ENCODE data around the gene SYTL1. TPM values are rescaled to one million over a fixed set of nuclear protein-coding genes. Genes with fewer than 3 reads are reported as not detected.

The SYTL1 gene
- total and polyA plus RNA-seq, 9 of the 15 experiments (the other 6 are each of a cell fraction or from before 2014, with no cell fraction given) = 0.04 to 9.3 (median 1.7) TPM

DNA sequence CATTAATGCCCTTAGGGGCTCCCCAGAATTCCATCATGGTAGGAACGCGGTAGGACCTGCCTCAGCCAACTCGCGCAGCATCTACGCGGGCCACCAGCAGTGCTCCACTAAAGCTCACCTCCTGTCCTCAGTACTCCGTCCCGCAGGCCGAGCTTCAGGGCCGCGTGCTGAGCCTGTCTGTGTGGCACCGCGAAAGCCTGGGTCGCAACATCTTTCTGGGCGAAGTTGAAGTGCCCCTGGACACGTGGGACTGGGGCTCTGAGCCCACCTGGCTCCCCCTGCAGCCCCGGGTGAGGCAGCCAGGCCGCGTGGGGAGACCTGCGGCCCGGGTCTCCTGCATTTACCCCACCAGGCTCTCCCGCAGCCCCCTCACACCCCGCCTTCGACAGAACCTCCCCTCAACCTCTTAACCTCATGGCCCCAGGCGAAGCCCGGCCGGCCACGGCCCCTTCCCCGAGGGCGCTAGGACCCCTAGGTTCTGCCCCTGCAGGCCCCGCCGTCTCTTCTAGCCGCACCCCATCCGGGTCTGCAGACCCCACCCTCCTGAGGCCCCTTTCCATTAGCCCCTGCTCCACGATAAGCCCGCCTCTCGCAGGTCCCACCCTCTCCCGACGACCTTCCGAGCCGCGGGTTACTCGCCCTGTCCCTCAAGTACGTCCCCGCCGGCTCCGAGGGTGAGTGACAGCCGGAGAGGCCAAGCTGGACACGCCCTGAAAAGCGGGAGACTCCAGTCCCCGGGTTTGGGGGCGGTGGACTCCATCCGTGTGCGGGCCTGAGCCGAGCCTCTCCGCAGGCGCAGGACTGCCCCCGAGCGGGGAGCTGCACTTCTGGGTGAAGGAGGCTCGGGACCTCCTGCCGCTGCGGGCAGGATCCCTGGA lies 9.1 kb downstream of the SYTL1 start (continued):
- TF ChIP-seq ZBTB7A (IDR thresholded peaks at IDR 0.05; ENCODE audit: borderline replicate concordance, control insufficient read depth, low read depth, low read length) (peak; percentile 57; the same call in 1 of the 2 replicates), ZNF398 (CRISPR knock-in tag; IDR thresholded peaks at IDR 0.05) (no peak), SUPT5H (IDR thresholded peaks at IDR 0.05) (peak; percentile 43; the same call in 1 of the 2 replicates), TAF15 (IDR thresholded peaks at IDR 0.05; ENCODE audit: low read depth, low read length) (no peak), ZNF785 (CRISPR knock-in tag; IDR thresholded peaks at IDR 0.05) (no peak), MBD2 (IDR thresholded peaks at IDR 0.05; ENCODE audit: borderline replicate concordance, low read depth) (no peak), ZNF263 (CRISPR knock-in tag; IDR thresholded peaks at IDR 0.05; ENCODE audit: borderline replicate concordance) (peak; percentile 72; the same call in 1 of the 2 replicates)
- TF ChIP-seq, protein P1, sequence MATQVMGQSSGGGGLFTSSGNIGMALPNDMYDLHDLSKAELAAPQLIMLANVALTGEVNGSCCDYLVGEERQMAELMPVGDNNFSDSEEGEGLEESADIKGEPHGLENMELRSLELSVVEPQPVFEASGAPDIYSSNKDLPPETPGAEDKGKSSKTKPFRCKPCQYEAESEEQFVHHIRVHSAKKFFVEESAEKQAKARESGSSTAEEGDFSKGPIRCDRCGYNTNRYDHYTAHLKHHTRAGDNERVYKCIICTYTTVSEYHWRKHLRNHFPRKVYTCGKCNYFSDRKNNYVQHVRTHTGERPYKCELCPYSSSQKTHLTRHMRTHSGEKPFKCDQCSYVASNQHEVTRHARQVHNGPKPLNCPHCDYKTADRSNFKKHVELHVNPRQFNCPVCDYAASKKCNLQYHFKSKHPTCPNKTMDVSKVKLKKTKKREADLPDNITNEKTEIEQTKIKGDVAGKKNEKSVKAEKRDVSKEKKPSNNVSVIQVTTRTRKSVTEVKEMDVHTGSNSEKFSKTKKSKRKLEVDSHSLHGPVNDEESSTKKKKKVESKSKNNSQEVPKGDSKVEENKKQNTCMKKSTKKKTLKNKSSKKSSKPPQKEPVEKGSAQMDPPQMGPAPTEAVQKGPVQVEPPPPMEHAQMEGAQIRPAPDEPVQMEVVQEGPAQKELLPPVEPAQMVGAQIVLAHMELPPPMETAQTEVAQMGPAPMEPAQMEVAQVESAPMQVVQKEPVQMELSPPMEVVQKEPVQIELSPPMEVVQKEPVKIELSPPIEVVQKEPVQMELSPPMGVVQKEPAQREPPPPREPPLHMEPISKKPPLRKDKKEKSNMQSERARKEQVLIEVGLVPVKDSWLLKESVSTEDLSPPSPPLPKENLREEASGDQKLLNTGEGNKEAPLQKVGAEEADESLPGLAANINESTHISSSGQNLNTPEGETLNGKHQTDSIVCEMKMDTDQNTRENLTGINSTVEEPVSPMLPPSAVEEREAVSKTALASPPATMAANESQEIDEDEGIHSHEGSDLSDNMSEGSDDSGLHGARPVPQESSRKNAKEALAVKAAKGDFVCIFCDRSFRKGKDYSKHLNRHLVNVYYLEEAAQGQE (IDR thresholded peaks at IDR 0.05; ENCODE audit: borderline replicate concordance) = peak; percentile 61
- TF ChIP-seq, protein P1 (CRISPR knock-in tag; IDR thresholded peaks at IDR 0.05; ENCODE audit: low read depth) = no peak
- TF ChIP-seq, protein P2, sequence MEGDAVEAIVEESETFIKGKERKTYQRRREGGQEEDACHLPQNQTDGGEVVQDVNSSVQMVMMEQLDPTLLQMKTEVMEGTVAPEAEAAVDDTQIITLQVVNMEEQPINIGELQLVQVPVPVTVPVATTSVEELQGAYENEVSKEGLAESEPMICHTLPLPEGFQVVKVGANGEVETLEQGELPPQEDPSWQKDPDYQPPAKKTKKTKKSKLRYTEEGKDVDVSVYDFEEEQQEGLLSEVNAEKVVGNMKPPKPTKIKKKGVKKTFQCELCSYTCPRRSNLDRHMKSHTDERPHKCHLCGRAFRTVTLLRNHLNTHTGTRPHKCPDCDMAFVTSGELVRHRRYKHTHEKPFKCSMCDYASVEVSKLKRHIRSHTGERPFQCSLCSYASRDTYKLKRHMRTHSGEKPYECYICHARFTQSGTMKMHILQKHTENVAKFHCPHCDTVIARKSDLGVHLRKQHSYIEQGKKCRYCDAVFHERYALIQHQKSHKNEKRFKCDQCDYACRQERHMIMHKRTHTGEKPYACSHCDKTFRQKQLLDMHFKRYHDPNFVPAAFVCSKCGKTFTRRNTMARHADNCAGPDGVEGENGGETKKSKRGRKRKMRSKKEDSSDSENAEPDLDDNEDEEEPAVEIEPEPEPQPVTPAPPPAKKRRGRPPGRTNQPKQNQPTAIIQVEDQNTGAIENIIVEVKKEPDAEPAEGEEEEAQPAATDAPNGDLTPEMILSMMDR (IDR thresholded peaks at IDR 0.05 in 2 of 3, conservative IDR thresholded peaks at IDR 0.05 in 1 of 3; ENCODE audit: insufficient read depth in 2 of 3, low read depth in 1 of 3, low read length in 3 of 3) = peak; percentile 57 to 75 (median 58)
- TF ChIP-seq, protein P3, sequence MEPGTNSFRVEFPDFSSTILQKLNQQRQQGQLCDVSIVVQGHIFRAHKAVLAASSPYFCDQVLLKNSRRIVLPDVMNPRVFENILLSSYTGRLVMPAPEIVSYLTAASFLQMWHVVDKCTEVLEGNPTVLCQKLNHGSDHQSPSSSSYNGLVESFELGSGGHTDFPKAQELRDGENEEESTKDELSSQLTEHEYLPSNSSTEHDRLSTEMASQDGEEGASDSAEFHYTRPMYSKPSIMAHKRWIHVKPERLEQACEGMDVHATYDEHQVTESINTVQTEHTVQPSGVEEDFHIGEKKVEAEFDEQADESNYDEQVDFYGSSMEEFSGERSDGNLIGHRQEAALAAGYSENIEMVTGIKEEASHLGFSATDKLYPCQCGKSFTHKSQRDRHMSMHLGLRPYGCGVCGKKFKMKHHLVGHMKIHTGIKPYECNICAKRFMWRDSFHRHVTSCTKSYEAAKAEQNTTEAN (CRISPR knock-in tag; IDR thresholded peaks at IDR 0.05) = no peak

Data from K562 (cell line).